Ishikawa (cell line): ENCODE measurements around the gene GRP.

Experiments used
- CEBPB ChIP-seq: IDR thresholded peaks from 2 replicates; pipeline ENCODE4 v1.6.1; 2012
- CREB1 ChIP-seq: IDR thresholded peaks from 2 replicates; pipeline ENCODE4 v1.6.1; 2012; ENCODE audit warnings: low read depth
- EGR1 ChIP-seq: IDR thresholded peaks from 2 replicates; pipeline ENCODE4 v1.6.1; 2012
- EP300 ChIP-seq: IDR thresholded peaks from 2 replicates; pipeline ENCODE4 v1.6.1; 2012; ENCODE audit warnings: borderline replicate concordance
- FOXM1 ChIP-seq: IDR thresholded peaks from 2 replicates; pipeline ENCODE4 v1.6.1; 2012; ENCODE audit warnings: low read depth, borderline replicate concordance
- NFIC ChIP-seq: IDR thresholded peaks from 2 replicates; pipeline ENCODE4 v1.6.1; 2012
- RAD21 ChIP-seq: IDR thresholded peaks from 2 replicates; pipeline ENCODE4 v1.6.1; 2012; ENCODE audit warnings: low read depth
- TAF1 ChIP-seq: IDR thresholded peaks from 2 replicates; pipeline ENCODE4 v1.6.1; 2012; ENCODE audit warnings: low read depth, mild to moderate bottlenecking
- TCF12 ChIP-seq: IDR thresholded peaks from 2 replicates; pipeline ENCODE4 v1.6.1; 2012; ENCODE audit warnings: low read depth
- TEAD4 ChIP-seq: IDR thresholded peaks from 2 replicates; pipeline ENCODE4 v1.6.1; 2012
- YY1 ChIP-seq: IDR thresholded peaks from 2 replicates; pipeline ENCODE4 v1.6.1; 2012; ENCODE audit warnings: low read depth
- ZBTB7A ChIP-seq: IDR thresholded peaks from 2 replicates; pipeline ENCODE4 v1.6.1; 2012; ENCODE audit warnings: low read depth
- TF ChIP-seq, protein P1 (sequence below): IDR thresholded peaks from 2 replicates; pipeline ENCODE4 v1.6.1; 2012
- TF ChIP-seq, protein P2 (sequence below): IDR thresholded peaks from 2 replicates; pipeline ENCODE4 v1.6.1; 2012
- TF ChIP-seq, protein P3 (sequence below): IDR thresholded peaks from 2 replicates; pipeline ENCODE4 v1.6.1; 2012; ENCODE audit warnings: low read depth, mild to moderate bottlenecking

GRP gene

GRCh38 chr18:59275406-59275949 is 55.5 kb downstream of the GRP start:
- no peak for TF ChIP-seq YY1
- TF ChIP-seq, protein P1, sequence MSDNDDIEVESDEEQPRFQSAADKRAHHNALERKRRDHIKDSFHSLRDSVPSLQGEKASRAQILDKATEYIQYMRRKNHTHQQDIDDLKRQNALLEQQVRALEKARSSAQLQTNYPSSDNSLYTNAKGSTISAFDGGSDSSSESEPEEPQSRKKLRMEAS: no peak

GRCh38 chr18:59276047-59276446 is 56.1 kb downstream of the GRP start:
- TF ChIP-seq TAF1 (no peak), CEBPB (no peak), ZBTB7A (no peak), EGR1 (no peak), NFIC (no peak), TEAD4 (no peak)
- TF ChIP-seq, protein P1: no peak
- TF ChIP-seq, protein P2, sequence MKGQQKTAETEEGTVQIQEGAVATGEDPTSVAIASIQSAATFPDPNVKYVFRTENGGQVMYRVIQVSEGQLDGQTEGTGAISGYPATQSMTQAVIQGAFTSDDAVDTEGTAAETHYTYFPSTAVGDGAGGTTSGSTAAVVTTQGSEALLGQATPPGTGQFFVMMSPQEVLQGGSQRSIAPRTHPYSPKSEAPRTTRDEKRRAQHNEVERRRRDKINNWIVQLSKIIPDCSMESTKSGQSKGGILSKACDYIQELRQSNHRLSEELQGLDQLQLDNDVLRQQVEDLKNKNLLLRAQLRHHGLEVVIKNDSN: no peak

DNA sequence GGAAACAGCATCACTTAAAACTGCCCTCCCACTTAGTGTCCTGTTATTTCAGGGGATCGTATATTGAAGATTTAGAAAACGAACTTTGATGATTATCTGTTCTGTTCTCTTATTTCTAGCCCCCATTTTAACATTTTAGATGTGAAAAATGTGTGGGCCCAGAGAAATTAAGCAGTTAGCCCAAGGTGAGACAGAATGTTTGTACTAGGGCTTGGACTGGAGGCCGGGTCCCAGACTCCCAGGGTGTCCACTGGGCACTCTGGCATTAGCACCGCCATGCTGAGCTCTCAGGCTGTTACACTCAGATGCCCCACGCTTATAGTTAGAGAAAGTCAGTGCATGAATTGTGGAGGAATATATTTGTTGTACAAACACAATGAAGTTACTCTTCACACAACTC is 58.8 kb downstream of the GRP start:
- TF ChIP-seq YY1 (no peak), TCF12 (no peak), CREB1 (no peak), TAF1 (no peak), ZBTB7A (no peak), TEAD4 (no peak), RAD21 (no peak)
- TF ChIP-seq, protein P3, sequence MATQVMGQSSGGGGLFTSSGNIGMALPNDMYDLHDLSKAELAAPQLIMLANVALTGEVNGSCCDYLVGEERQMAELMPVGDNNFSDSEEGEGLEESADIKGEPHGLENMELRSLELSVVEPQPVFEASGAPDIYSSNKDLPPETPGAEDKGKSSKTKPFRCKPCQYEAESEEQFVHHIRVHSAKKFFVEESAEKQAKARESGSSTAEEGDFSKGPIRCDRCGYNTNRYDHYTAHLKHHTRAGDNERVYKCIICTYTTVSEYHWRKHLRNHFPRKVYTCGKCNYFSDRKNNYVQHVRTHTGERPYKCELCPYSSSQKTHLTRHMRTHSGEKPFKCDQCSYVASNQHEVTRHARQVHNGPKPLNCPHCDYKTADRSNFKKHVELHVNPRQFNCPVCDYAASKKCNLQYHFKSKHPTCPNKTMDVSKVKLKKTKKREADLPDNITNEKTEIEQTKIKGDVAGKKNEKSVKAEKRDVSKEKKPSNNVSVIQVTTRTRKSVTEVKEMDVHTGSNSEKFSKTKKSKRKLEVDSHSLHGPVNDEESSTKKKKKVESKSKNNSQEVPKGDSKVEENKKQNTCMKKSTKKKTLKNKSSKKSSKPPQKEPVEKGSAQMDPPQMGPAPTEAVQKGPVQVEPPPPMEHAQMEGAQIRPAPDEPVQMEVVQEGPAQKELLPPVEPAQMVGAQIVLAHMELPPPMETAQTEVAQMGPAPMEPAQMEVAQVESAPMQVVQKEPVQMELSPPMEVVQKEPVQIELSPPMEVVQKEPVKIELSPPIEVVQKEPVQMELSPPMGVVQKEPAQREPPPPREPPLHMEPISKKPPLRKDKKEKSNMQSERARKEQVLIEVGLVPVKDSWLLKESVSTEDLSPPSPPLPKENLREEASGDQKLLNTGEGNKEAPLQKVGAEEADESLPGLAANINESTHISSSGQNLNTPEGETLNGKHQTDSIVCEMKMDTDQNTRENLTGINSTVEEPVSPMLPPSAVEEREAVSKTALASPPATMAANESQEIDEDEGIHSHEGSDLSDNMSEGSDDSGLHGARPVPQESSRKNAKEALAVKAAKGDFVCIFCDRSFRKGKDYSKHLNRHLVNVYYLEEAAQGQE: no peak
- TF ChIP-seq, protein P1: no peak

DNA sequence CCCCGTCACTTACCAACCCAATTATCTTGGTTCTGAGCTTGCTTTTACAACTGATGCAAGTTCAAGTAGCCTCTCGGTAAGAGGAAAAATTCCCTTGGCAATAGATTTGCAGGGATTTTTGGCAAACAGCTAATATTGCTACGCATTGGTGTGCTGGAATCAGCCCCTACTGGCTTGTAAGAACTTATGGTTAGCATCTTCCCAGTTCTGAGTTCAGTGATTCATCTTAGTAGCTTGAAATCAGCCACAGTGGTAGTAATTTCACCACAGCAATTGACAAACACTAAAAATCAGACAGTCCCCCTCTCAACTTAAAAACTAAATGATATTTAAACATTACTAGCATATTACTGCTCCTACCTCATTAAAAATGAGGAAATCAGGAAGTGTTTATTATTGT is 59.2 kb downstream of the GRP start:
- TF ChIP-seq, protein P2: no peak
- TF ChIP-seq, protein P1: no peak
- TF ChIP-seq, protein P3: no peak
- TF ChIP-seq NFIC (no peak), CREB1 (no peak), CEBPB (no peak)

GRCh38 chr18:59279722-59280121 is 59.8 kb downstream of the GRP start:
- TF ChIP-seq, protein P3: no peak
- TF ChIP-seq NFIC (no peak), CREB1 (no peak), TCF12 (no peak), TEAD4 (no peak), ZBTB7A (no peak), RAD21 (no peak), TAF1 (no peak), FOXM1 (no peak), EGR1 (no peak), EP300 (no peak), CEBPB (no peak), YY1 (no peak)
- TF ChIP-seq, protein P2: no peak
- TF ChIP-seq, protein P1: no peak
